Body of pancreas (tissue), 4 donors: ENCODE measurements around the gene BCAT1.

ENCODE experiments used
- POLR2A ChIP-seq, 3 donors: fragments of 450-650 bp; IDR thresholded peaks; one replicate each; pipeline ENCODE4 v1.6.1; 2016; ENCODE audit warnings: antibody characterized with exemption in 3 of 3, mild to moderate bottlenecking in 2 of 3
- TF ChIP-seq, protein P1 (sequence below), 7 experiments: fragments of 450-650 bp in 4 of 7; fragments of 200-600 bp in 3 of 7; sonication (generic) in 3 of 7; IDR thresholded peaks; one replicate each; pipeline ENCODE4 v1.5.1; 2016 to 2019; ENCODE audit warnings: antibody characterized with exemption in 7 of 7

DNA sequence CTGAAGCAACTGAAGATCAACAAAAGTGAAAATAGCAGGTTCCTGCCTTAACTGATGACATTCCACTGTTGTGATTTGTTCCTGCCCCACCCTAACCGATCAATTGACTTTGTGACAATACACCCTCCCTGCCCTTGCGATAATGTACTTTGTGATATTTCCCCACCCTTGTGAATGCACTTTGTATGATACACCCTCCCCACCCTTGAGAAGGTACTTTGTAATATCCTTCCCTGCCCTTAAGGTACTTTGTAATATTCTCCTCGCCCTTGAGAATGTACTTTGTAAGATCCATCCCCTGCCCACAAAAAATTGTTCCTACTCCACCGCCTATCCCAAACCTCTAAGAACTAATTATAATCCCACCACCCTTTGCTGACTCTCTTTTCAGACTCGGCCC, 41.4 kb downstream of the BCAT1 start:
- TF ChIP-seq, protein P1, sequence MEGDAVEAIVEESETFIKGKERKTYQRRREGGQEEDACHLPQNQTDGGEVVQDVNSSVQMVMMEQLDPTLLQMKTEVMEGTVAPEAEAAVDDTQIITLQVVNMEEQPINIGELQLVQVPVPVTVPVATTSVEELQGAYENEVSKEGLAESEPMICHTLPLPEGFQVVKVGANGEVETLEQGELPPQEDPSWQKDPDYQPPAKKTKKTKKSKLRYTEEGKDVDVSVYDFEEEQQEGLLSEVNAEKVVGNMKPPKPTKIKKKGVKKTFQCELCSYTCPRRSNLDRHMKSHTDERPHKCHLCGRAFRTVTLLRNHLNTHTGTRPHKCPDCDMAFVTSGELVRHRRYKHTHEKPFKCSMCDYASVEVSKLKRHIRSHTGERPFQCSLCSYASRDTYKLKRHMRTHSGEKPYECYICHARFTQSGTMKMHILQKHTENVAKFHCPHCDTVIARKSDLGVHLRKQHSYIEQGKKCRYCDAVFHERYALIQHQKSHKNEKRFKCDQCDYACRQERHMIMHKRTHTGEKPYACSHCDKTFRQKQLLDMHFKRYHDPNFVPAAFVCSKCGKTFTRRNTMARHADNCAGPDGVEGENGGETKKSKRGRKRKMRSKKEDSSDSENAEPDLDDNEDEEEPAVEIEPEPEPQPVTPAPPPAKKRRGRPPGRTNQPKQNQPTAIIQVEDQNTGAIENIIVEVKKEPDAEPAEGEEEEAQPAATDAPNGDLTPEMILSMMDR (IDR thresholded peaks at IDR 0.05): no peak
- TF ChIP-seq POLR2A (IDR thresholded peaks at IDR 0.05): no peak
